ENCODE results near the gene SYT17.

Gene SYT17

GRCh38 chr16:19307587-19308241 lies 139.7 kb downstream of the SYT17 start:
- DNase-seq, result no peak

GRCh38 chr16:19308392-19308791 lies 140.4 kb downstream of the SYT17 start:
- DNase-seq, result no peak

GRCh38 chr16:19309178-19309577 lies 141.1 kb downstream of the SYT17 start:
- DNase-seq, result no peak

GRCh38 chr16:19314718-19315425 lies 146.8 kb downstream of the SYT17 start:
- no peak for DNase-seq

GRCh38 chr16:19315889-19316433 lies 147.9 kb downstream of the SYT17 start:
- no peak for DNase-seq

GRCh38 chr16:19316846-19317245 lies 148.8 kb downstream of the SYT17 start:
- no peak for DNase-seq
